Erythroblast (primary cell): ENCODE results near the gene USP17L15.
"Not testable (repeated sequence)": the region's sequence is repeated elsewhere in the genome, so short reads cannot be mapped to it uniquely, and the experiment has no call there.

Experiments
- DNase-seq, 2 experiments: peaks; one replicate each; lab custom pipeline; 2025; lab: John Stamatoyannopoulos, UW

The USP17L15 gene, protein sequence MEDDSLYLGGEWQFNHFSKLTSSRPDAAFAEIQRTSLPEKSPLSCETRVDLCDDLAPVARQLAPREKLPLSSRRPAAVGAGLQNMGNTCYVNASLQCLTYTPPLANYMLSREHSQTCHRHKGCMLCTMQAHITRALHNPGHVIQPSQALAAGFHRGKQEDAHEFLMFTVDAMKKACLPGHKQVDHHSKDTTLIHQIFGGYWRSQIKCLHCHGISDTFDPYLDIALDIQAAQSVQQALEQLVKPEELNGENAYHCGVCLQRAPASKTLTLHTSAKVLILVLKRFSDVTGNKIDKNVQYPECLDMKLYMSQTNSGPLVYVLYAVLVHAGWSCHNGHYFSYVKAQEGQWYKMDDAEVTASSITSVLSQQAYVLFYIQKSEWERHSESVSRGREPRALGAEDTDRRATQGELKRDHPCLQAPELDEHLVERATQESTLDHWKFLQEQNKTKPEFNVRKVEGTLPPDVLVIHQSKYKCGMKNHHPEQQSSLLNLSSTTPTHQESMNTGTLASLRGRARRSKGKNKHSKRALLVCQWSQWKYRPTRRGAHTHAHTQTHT

GRCh38 chr4:9234085-9234484 lies at the start of gene USP17L15:
USP17L15 (plus strand) TSS chr4:9234385; CDS start chr4:9234385, 0 bp downstream.
- DNase-seq = not testable (repeated sequence)

GRCh38 chr4:9210357-9210756 lies 23.8 kb upstream of the USP17L15 start, which contains the start of gene USP17L10:
USP17L10 (plus strand) TSS chr4:9210657; CDS start chr4:9210657, 0 bp downstream.
- DNase-seq = not testable (repeated sequence)

GRCh38 chr4:9214701-9215100 lies 19.5 kb upstream of the USP17L15 start:
- not testable (repeated sequence) for DNase-seq

- not testable (repeated sequence) for DNase-seq
Measured at GRCh38 chr4:9215105-9215504, 19.1 kb upstream of the USP17L15 start, which contains the start of gene USP17L11. USP17L11 (plus strand) TSS chr4:9215405; CDS start chr4:9215405, 0 bp downstream.

DNA sequence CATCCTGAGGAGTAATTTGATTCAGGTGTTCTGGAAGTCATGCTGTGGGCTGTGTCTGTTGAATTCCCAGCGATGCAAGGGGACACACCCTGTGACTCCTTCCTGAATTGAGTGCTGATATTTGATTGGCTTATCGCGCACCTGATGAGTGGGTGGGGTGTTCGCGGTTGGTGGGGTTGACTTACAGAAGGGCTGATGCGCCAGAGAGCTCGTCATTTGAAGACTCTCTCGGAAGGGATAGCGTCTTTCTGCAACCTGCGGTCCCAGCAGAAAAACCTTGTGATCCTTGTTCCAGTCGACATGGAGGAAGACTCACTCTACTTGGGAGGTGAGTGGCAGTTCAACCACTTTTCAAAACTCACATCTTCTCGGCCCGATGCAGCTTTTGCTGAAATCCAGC lies 14.3 kb upstream of the USP17L15 start, which contains the start of gene USP17L12:
Gene USP17L12, plus strand, starts transcription at position 301 of the 400 bp plus-strand sequence. Its CDS starts 0 bp downstream, at position 301.
- DNase-seq = not testable (repeated sequence)

GRCh38 chr4:9224596-9224995 lies 9.6 kb upstream of the USP17L15 start, which contains the start of gene USP17L13:
USP17L13 (plus strand) TSS chr4:9224896; CDS start chr4:9224896, 0 bp downstream.
- DNase-seq = not testable (repeated sequence)

GRCh38 chr4:9230249-9230648 lies 3.9 kb upstream of the USP17L15 start:
- not testable (repeated sequence) for DNase-seq

- not testable (repeated sequence) for DNase-seq
Measured at GRCh38 chr4:9238461-9238860, 4.3 kb downstream of the USP17L15 start.

DNA sequence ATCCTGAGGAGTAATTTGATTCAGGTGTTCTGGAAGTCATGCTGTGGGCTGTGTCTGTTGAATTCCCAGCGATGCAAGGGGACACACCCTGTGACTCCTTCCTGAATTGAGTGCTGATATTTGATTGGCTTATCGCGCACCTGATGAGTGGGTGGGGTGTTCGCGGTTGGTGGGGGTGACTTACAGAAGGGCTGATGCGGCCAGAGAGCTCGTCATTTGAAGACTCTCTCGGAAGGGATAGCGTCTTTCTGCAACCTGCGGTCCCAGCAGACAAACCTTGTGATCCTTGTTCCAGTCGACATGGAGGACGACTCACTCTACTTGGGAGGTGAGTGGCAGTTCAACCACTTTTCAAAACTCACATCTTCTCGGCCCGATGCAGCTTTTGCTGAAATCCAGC lies 9.4 kb downstream of the USP17L15 start, which contains the start of gene USP17L17:
Gene USP17L17, plus strand, starts transcription at position 301 of the 400 bp plus-strand sequence. Its CDS starts 0 bp downstream, at position 301.
- not testable (repeated sequence) for DNase-seq

- DNase-seq = not testable (repeated sequence)
Measured at GRCh38 chr4:9247953-9248680, 13.9 kb downstream of the USP17L15 start, which contains the start of gene USP17L18. USP17L18 (plus strand) TSS chr4:9248630; CDS start chr4:9248630, 0 bp downstream.

DNA sequence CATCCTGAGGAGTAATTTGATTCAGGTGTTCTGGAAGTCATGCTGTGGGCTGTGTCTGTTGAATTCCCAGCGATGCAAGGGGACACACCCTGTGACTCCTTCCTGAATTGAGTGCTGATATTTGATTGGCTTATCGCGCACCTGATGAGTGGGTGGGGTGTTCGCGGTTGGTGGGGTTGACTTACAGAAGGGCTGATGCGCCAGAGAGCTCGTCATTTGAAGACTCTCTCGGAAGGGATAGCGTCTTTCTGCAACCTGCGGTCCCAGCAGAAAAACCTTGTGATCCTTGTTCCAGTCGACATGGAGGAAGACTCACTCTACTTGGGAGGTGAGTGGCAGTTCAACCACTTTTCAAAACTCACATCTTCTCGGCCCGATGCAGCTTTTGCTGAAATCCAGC lies 18.9 kb downstream of the USP17L15 start, which contains the start of gene USP17L19:
Gene USP17L19, plus strand, starts transcription at position 301 of the 400 bp plus-strand sequence. Its CDS starts 0 bp downstream, at position 301.
- not testable (repeated sequence) for DNase-seq

DNA sequence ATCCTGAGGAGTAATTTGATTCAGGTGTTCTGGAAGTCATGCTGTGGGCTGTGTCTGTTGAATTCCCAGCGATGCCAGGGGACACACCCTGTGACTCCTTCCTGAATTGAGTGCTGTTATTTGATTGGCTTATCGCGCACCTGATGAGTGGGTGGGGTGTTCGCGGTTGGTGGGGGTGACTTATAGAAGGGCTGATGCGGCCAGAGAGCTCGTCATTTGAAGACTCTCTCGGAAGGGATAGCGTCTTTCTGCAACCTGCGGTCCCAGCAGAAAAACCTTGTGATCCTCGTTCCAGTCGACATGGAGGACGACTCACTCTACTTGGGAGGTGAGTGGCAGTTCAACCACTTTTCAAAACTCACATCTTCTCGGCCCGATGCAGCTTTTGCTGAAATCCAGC lies 23.6 kb downstream of the USP17L15 start, which contains the start of gene USP17L20:
Gene USP17L20, plus strand, starts transcription at position 301 of the 400 bp plus-strand sequence. Its CDS starts 0 bp downstream, at position 301.
- not testable (repeated sequence) for DNase-seq

- not testable (repeated sequence) for DNase-seq
Measured at GRCh38 chr4:9262572-9262971, 28.4 kb downstream of the USP17L15 start, which contains the start of gene USP17L21. USP17L21 (plus strand) TSS chr4:9262872; CDS start chr4:9262872, 0 bp downstream.

DNA sequence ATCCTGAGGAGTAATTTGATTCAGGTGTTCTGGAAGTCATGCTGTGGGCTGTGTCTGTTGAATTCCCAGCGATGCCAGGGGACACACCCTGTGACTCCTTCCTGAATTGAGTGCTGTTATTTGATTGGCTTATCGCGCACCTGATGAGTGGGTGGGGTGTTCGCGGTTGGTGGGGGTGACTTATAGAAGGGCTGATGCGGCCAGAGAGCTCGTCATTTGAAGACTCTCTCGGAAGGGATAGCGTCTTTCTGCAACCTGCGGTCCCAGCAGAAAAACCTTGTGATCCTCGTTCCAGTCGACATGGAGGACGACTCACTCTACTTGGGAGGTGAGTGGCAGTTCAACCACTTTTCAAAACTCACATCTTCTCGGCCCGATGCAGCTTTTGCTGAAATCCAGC lies 33.1 kb downstream of the USP17L15 start, which contains the start of gene USP17L22:
Gene USP17L22, plus strand, starts transcription at position 301 of the 400 bp plus-strand sequence. Its CDS starts 0 bp downstream, at position 301.
- not testable (repeated sequence) for DNase-seq

- DNase-seq = not testable (repeated sequence)
Measured at GRCh38 chr4:9271719-9272118, 37.5 kb downstream of the USP17L15 start.
